Measurements from ENCODE around the gene DAP.

The DAP gene

GRCh38 chr5:10633271-10634049, 127.6 kb downstream of the DAP start:
- TF ChIP-seq ZNF565 (CRISPR knock-in tag; conservative IDR thresholded peaks at IDR 0.05; ENCODE audit: low read depth) = no peak
- TF ChIP-seq ZFP30 (CRISPR knock-in tag; IDR thresholded peaks at IDR 0.05) = no peak
- TF ChIP-seq TOX (CRISPR knock-in tag; IDR thresholded peaks at IDR 0.05; ENCODE audit: borderline replicate concordance) = no peak
- no peak for TF ChIP-seq SNAI2 (CRISPR knock-in tag; IDR thresholded peaks at IDR 0.05)
- TF ChIP-seq ESRRG (CRISPR knock-in tag; IDR thresholded peaks at IDR 0.05) = no peak
- TF ChIP-seq PPARA (CRISPR knock-in tag; IDR thresholded peaks at IDR 0.05; ENCODE audit: borderline replicate concordance) = no peak
- no peak for TF ChIP-seq TCF4 (CRISPR knock-in tag; IDR thresholded peaks at IDR 0.05; ENCODE audit: borderline replicate concordance)
- no peak for TF ChIP-seq ZFP3 (CRISPR knock-in tag; IDR thresholded peaks at IDR 0.05)
- TF ChIP-seq, protein P1, sequence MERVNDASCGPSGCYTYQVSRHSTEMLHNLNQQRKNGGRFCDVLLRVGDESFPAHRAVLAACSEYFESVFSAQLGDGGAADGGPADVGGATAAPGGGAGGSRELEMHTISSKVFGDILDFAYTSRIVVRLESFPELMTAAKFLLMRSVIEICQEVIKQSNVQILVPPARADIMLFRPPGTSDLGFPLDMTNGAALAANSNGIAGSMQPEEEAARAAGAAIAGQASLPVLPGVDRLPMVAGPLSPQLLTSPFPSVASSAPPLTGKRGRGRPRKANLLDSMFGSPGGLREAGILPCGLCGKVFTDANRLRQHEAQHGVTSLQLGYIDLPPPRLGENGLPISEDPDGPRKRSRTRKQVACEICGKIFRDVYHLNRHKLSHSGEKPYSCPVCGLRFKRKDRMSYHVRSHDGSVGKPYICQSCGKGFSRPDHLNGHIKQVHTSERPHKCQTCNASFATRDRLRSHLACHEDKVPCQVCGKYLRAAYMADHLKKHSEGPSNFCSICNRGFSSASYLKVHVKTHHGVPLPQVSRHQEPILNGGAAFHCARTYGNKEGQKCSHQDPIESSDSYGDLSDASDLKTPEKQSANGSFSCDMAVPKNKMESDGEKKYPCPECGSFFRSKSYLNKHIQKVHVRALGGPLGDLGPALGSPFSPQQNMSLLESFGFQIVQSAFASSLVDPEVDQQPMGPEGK (CRISPR knock-in tag; IDR thresholded peaks at IDR 0.05; ENCODE audit: borderline replicate concordance) = no peak
- no peak for TF ChIP-seq ZC3H10 (CRISPR knock-in tag; IDR thresholded peaks at IDR 0.05)
- TF ChIP-seq RARB (CRISPR knock-in tag; IDR thresholded peaks at IDR 0.05) = no peak
- TF ChIP-seq OSR1 (CRISPR knock-in tag; IDR thresholded peaks at IDR 0.05) = no peak
- TF ChIP-seq BACH2 (CRISPR knock-in tag; IDR thresholded peaks at IDR 0.05; ENCODE audit: borderline replicate concordance) = no peak
- TF ChIP-seq, protein P2, sequence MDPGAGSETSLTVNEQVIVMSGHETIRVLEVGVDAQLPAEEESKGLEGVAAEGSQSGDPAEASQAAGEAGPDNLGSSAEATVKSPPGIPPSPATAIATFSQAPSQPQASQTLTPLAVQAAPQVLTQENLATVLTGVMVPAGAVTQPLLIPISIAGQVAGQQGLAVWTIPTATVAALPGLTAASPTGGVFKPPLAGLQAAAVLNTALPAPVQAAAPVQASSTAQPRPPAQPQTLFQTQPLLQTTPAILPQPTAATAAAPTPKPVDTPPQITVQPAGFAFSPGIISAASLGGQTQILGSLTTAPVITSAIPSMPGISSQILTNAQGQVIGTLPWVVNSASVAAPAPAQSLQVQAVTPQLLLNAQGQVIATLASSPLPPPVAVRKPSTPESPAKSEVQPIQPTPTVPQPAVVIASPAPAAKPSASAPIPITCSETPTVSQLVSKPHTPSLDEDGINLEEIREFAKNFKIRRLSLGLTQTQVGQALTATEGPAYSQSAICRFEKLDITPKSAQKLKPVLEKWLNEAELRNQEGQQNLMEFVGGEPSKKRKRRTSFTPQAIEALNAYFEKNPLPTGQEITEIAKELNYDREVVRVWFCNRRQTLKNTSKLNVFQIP (CRISPR knock-in tag; IDR thresholded peaks at IDR 0.05; ENCODE audit: borderline replicate concordance, low read depth) = no peak
- TF ChIP-seq, protein P3, sequence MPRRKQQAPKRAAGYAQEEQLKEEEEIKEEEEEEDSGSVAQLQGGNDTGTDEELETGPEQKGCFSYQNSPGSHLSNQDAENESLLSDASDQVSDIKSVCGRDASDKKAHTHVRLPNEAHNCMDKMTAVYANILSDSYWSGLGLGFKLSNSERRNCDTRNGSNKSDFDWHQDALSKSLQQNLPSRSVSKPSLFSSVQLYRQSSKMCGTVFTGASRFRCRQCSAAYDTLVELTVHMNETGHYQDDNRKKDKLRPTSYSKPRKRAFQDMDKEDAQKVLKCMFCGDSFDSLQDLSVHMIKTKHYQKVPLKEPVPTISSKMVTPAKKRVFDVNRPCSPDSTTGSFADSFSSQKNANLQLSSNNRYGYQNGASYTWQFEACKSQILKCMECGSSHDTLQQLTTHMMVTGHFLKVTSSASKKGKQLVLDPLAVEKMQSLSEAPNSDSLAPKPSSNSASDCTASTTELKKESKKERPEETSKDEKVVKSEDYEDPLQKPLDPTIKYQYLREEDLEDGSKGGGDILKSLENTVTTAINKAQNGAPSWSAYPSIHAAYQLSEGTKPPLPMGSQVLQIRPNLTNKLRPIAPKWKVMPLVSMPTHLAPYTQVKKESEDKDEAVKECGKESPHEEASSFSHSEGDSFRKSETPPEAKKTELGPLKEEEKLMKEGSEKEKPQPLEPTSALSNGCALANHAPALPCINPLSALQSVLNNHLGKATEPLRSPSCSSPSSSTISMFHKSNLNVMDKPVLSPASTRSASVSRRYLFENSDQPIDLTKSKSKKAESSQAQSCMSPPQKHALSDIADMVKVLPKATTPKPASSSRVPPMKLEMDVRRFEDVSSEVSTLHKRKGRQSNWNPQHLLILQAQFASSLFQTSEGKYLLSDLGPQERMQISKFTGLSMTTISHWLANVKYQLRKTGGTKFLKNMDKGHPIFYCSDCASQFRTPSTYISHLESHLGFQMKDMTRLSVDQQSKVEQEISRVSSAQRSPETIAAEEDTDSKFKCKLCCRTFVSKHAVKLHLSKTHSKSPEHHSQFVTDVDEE (CRISPR knock-in tag; IDR thresholded peaks at IDR 0.05) = no peak
- ATAC-seq = no peak

- TF ChIP-seq ZFP30 (CRISPR knock-in tag; IDR thresholded peaks at IDR 0.05) (no peak), CSDC2 (CRISPR knock-in tag; IDR thresholded peaks at IDR 0.05) (no peak), BACH2 (CRISPR knock-in tag; IDR thresholded peaks at IDR 0.05; ENCODE audit: borderline replicate concordance) (no peak), CSRNP3 (CRISPR knock-in tag; IDR thresholded peaks at IDR 0.05) (no peak), ESRRG (CRISPR knock-in tag; IDR thresholded peaks at IDR 0.05) (no peak), RARB (CRISPR knock-in tag; IDR thresholded peaks at IDR 0.05) (no peak), PPARA (CRISPR knock-in tag; IDR thresholded peaks at IDR 0.05; ENCODE audit: borderline replicate concordance) (no peak), ZFP3 (CRISPR knock-in tag; IDR thresholded peaks at IDR 0.05) (no peak), TCF4 (CRISPR knock-in tag; IDR thresholded peaks at IDR 0.05; ENCODE audit: borderline replicate concordance) (no peak), ARNTL (CRISPR knock-in tag; IDR thresholded peaks at IDR 0.05; ENCODE audit: borderline replicate concordance, low read depth) (no peak)
- TF ChIP-seq, protein P3 (CRISPR knock-in tag; IDR thresholded peaks at IDR 0.05) = no peak
- TF ChIP-seq, protein P2 (CRISPR knock-in tag; IDR thresholded peaks at IDR 0.05; ENCODE audit: borderline replicate concordance, low read depth) = no peak
These were observed 128.8 kb downstream of the DAP start for GRCh38 chr5:10632110-10632761.

More at GRCh38 chr5:10632110-10632761, 128.8 kb downstream of the DAP start:
- ATAC-seq = no peak

All from SK-N-SH treated with all-trans-retinoic acid at 6 μM for 48 hours (cell line).